ENCODE measurements around the gene TRPV3. TPM values are rescaled to one million over a fixed set of nuclear protein-coding genes. Genes with fewer than 3 reads are reported as not detected.

The TRPV3 gene
- 10 to 100 TPM in 1 of 4 donors, 1 to 10 TPM in 3; 4.2 to 21.4 (median 9.7) TPM for total RNA-seq

- Histone ChIP-seq H3K27ac (peak within 1 kb of the TSS in 1 of 4 donors; percentile 56), H3K4me1 (peaks cover 0 to 13% (median 5%) of the 10 kb centered on the region in 4 donors), H3K27me3 (no peaks in the 10 kb centered on the region), H3K4me3 (no peak within 1 kb of the TSS), H3K9me3 (no peaks in the 10 kb centered on the region), H3K36me3 (no peaks in the 10 kb centered on the region)
- 68 to 74% methylated on average over 22 to 23 of the region's 23 CpGs for WGBS, 2 donors
- TF ChIP-seq CTCF (IDR thresholded peaks at IDR 0.05) (no peak), EP300 (IDR thresholded peaks at IDR 0.05) (no peak), POLR2A (IDR thresholded peaks at IDR 0.05) (no peak)
- no peak for DNase-seq (ENCODE audit: low spot score in 2 of 2)
Measured at GRCh38 chr17:3557768-3558583, at the start of gene TRPV3. TRPV3 (minus strand) TSS chr17:3557812; CDS start chr17:3554850, 2,962 bp downstream.

- H3K36me3 ChIP-seq: peaks cover 0 to 62% (median 4%) of the 10 kb centered on the region in 3 donors
- no peaks in the 10 kb centered on the region for H3K9me3 ChIP-seq
- no peaks in the 10 kb centered on the region for H3K27me3 ChIP-seq
- no peak for TF ChIP-seq POLR2A (IDR thresholded peaks at IDR 0.05)
- no peak for TF ChIP-seq CTCF (IDR thresholded peaks at IDR 0.05)
- TF ChIP-seq EP300 (IDR thresholded peaks at IDR 0.05): no peak
- H3K27ac ChIP-seq: no peak overlapping the region
- H3K4me1 ChIP-seq: no peaks in the 10 kb centered on the region
- WGBS, 2 donors: 89 to 100% methylated on average over 4 of the region's 4 CpGs
- DNase-seq (ENCODE audit: low spot score in 2 of 2): no peak
- H3K4me3 ChIP-seq: no peak overlapping the region
Measured at GRCh38 chr17:3603870-3604259, 46.3 kb upstream of the TRPV3 start.

GRCh38 chr17:3603119-3603869 lies 45.7 kb upstream of the TRPV3 start:
- TF ChIP-seq POLR2A (IDR thresholded peaks at IDR 0.05) (no peak), EP300 (IDR thresholded peaks at IDR 0.05) (no peak), CTCF (IDR thresholded peaks at IDR 0.05) (no peak)
- 90% methylated on average over 15 to 17 of the region's 17 CpGs for WGBS, 2 donors
- H3K36me3 ChIP-seq: peaks cover 0 to 59% (median 4%) of the 10 kb centered on the region in 3 donors
- H3K4me3 ChIP-seq: no peak overlapping the region
- H3K4me1 ChIP-seq: no peaks in the 10 kb centered on the region
- H3K27ac ChIP-seq: no peak overlapping the region
- no peaks in the 10 kb centered on the region for H3K9me3 ChIP-seq
- DNase-seq (ENCODE audit: low spot score in 2 of 2): no peak
- no peaks in the 10 kb centered on the region for H3K27me3 ChIP-seq

GRCh38 chr17:3602499-3602898 lies 44.9 kb upstream of the TRPV3 start:
- Histone ChIP-seq H3K27ac (no peak overlapping the region), H3K27me3 (no peaks in the 10 kb centered on the region), H3K9me3 (no peaks in the 10 kb centered on the region), H3K36me3 (peaks cover 0 to 58% (median 4%) of the 10 kb centered on the region in 3 donors), H3K4me1 (no peaks in the 10 kb centered on the region), H3K4me3 (no peak overlapping the region)
- 80 to 82% methylated on average over 16 of the region's 16 CpGs for WGBS, 2 donors
- no peak for DNase-seq (ENCODE audit: low spot score in 2 of 2)
- no peak for TF ChIP-seq POLR2A (IDR thresholded peaks at IDR 0.05)
- no peak for TF ChIP-seq EP300 (IDR thresholded peaks at IDR 0.05)
- peak in 4 of 5 experiments; percentile 9 to 25 (median 18) for TF ChIP-seq CTCF (IDR thresholded peaks at IDR 0.05)
